Astrocyte of the cerebellum (primary cell): ENCODE data around the gene NCK2.

ENCODE experiments used
- DNase-seq: peaks from one replicate; pipeline ENCODE4 v3.0.0-alpha.2; 2011; ENCODE audit warnings: low read depth
- H3K4me3 ChIP-seq: 2 replicates; pipeline ENCODE4 v1.5.1; 2011; ENCODE audit warnings: mild to moderate bottlenecking, low read depth, low read length, moderate library complexity
- in situ Hi-C: cut with HindIII; loops from 2 replicates; pipeline ENCODE4 v1.10.0; 2017; ENCODE audit warnings: low sequenced_read_pairs
- TF ChIP-seq, protein P1 (sequence below): IDR thresholded peaks from 2 replicates; pipeline ENCODE4 v1.5.1; 2012; ENCODE audit warnings: low read length, low read depth, moderate library complexity, mild to moderate bottlenecking; ENCODE audit errors: missing control alignments

Gene NCK2

DNA sequence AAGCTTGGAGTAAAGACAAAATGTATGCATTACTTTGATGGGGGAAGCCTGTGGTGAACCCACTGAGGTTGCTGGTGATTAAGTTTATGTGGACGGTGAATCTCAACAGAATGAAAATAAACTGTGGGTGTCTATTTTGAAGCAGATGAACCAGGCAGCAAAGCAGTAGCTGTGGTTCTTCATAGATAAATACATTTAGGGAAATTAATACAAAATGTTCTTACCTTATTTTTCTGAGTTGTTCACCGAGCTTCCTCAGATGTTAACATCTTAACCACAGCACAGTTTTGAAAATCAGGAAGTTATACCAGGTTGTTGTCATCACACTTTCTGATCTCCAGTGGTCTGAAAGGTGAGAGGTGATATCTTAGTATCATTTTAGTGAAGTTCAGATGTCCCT is 53.9 kb downstream of the NCK2 start:
- DNase-seq: no peak
- H3K4me3 ChIP-seq: no peak overlapping the region
- TF ChIP-seq, protein P1, sequence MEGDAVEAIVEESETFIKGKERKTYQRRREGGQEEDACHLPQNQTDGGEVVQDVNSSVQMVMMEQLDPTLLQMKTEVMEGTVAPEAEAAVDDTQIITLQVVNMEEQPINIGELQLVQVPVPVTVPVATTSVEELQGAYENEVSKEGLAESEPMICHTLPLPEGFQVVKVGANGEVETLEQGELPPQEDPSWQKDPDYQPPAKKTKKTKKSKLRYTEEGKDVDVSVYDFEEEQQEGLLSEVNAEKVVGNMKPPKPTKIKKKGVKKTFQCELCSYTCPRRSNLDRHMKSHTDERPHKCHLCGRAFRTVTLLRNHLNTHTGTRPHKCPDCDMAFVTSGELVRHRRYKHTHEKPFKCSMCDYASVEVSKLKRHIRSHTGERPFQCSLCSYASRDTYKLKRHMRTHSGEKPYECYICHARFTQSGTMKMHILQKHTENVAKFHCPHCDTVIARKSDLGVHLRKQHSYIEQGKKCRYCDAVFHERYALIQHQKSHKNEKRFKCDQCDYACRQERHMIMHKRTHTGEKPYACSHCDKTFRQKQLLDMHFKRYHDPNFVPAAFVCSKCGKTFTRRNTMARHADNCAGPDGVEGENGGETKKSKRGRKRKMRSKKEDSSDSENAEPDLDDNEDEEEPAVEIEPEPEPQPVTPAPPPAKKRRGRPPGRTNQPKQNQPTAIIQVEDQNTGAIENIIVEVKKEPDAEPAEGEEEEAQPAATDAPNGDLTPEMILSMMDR: no peak
- in situ Hi-C loops: no loop called here

DNA sequence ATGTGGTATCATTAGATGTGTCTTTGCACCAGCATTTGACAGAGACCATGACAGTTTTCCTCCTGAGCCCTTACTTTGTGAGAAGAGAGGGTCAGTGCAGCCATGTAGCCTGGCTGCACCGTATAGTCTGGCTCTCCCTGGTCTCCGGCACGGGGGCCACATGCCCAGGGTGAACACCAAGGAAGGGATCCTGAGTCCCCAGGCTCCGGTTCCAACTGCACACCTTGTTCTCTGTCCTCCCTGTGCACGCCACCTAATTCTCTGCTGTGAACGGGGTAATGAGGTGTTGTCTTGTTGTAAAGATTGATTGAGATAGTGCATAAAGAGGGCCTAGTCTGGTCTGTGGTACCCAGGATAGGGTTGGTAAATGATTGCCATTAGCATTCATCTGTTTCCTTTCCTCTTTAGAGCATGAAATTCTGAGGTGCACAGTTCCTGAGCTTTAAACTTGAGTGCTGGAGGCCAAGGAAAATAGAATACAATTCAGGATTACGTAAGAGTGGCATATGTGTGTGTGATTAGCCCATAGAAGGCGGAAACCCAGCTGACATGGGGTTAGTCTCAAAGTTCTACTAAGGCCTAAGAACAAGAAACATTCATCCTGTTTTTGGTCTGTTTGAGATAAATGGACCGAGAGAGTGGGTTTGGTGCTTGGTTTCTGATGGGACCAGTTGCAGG is 55.5 kb downstream of the NCK2 start:
- TF ChIP-seq, protein P1: no peak
- DNase-seq: no peak
- H3K4me3 ChIP-seq: no peak overlapping the region
- in situ Hi-C loops: no loop called here

DNA sequence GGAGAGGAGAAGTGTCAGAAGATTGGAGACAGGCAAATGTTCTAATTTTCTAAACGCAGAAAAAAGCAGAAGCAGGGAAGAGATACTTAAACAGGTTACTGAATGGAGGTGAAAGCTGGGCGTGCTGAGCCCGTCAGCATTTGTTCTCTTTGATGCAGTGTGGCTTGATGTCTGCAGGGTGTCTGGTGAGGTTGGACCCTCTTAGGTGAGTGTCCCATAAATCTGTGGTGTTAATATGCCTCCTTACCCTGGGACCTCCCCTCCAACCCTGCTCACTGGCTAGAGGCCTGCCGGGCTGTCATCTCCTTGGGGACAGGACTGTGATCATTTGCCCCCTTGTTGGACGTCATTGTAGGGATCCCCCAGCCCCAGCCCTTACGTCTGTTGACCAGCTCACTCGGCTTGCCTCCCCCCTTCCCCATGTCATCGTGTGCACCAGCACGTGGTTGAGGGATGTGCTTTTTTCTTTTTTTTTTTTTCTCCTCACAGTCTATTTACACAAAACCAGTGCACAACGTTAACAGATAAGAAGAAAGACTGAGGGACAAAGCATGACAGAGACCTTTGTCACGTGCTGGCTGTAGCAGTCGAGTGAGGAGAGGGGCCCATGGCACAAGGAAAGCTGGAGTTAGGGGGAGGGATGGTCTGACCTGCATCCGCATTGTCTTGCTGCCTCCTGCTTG is 56.4 kb downstream of the NCK2 start:
- no peak for DNase-seq
- TF ChIP-seq, protein P1: no peak
- no peak overlapping the region for H3K4me3 ChIP-seq
- in situ Hi-C loops: no loop called here

DNA sequence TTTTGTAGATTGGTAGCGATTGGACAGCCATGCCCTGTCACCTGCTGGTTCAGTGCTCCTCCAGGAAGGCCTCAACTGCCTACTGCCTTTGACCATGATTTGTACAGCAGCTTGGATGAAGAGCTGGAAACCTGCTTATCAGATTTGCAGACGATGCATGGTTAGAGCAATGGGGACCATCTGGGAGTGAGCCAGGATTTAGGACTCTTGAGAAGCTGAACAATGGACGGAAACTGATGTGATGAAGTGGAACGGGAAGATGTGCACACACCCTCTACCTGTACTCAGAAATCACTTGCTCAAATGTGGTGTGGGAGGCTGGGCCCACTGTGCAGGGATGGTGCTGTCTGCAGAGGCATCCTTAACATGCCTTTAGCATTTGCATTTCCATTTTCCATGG is 57.2 kb downstream of the NCK2 start:
- in situ Hi-C loops: no loop called here
- no peak overlapping the region for H3K4me3 ChIP-seq
- no peak for DNase-seq
- TF ChIP-seq, protein P1: no peak

DNA sequence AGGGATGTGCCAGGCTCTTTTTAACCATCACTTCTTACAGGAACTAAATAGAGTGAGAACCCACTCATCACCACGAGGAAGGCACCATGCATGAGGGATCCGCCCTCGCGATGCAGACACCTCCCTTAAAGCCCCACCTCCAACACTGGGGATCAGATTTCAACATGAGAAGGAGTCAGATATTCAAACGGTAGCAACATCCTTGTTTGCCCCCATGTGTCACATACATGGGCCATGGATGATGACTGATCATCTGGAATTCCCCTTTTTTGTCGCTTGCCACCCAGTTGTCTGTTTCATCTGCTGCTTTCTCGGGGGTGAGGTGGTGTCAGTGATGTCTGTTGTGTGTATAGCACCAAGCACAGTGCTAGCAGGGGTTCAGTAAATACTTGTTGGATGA is 57.9 kb downstream of the NCK2 start:
- no peak overlapping the region for H3K4me3 ChIP-seq
- TF ChIP-seq, protein P1: no peak
- in situ Hi-C loops: no loop called here
- no peak for DNase-seq

DNA sequence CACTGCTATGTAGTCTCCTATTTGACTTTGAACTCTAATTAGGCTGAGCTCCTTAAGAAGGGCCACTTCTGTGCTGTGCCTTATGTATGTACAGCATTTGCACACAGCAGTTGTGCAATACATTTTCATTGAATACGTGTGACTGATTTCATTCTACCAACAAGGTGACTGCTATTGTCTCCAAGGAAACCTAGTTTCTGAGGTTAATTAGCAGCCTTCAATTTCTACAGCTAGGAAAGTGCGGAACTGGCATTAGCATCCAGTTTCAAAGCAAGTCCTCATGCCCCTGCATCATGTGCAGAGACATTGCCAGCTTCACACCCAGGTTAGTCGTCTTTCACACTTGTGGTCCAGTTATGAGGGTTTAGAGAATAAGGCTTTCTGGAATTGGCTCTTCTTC is 58.6 kb downstream of the NCK2 start:
- TF ChIP-seq, protein P1: no peak
- DNase-seq: no peak
- in situ Hi-C loops: no loop called here
- H3K4me3 ChIP-seq: no peak overlapping the region
